Smooth muscle cell (in vitro differentiated cells): ENCODE measurements around the gene CARD19. TPM values are rescaled to one million over a fixed set of nuclear protein-coding genes. Genes with fewer than 3 reads are reported as not detected.

Source experiments
- DNase-seq: peaks from one replicate; lab custom pipeline; 2025; ENCODE audit not compliant: unreplicated experiment; lab: John Stamatoyannopoulos, UW
- H2AFZ ChIP-seq: fragments of 200-600 bp; sonication (generic); 2 replicates; pipeline ENCODE4 v1.6.0; 2016; ENCODE audit warnings: antibody characterized with exemption, low read depth, mild to moderate bottlenecking
- H3F3A ChIP-seq: fragments of 200-600 bp; sonication (generic); 2 replicates; pipeline ENCODE4 v1.6.0; 2017; ENCODE audit warnings: antibody characterized with exemption, low read depth
- H3K27ac ChIP-seq: fragments of 200-600 bp; sonication (generic); 2 replicates; pipeline ENCODE4 v1.5.1; 2016; ENCODE audit warnings: low read depth, mild to moderate bottlenecking
- H3K27me3 ChIP-seq: fragments of 200-600 bp; sonication (generic); 2 replicates; pipeline ENCODE4 v1.6.1; 2016; ENCODE audit warnings: low read depth, mild to moderate bottlenecking
- H3K36me3 ChIP-seq: fragments of 200-600 bp; sonication (generic); 2 replicates; pipeline ENCODE4 v1.5.1; 2016; ENCODE audit warnings: low read depth
- H3K4me1 ChIP-seq: fragments of 200-600 bp; sonication (generic); 2 replicates; pipeline ENCODE4 v1.5.1; 2016; ENCODE audit warnings: low read depth
- H3K4me2 ChIP-seq: fragments of 200-600 bp; sonication (generic); 2 replicates; pipeline ENCODE4 v1.6.0; 2016; ENCODE audit warnings: mild to moderate bottlenecking
- H3K4me3 ChIP-seq: fragments of 200-600 bp; sonication (generic); 2 replicates; pipeline ENCODE4 v1.5.1; 2016; ENCODE audit warnings: mild to moderate bottlenecking
- H3K79me2 ChIP-seq: fragments of 200-600 bp; sonication (generic); 2 replicates; pipeline ENCODE4 v1.6.0; 2016; ENCODE audit warnings: low read depth, mild to moderate bottlenecking
- H3K9ac ChIP-seq: fragments of 200-600 bp; sonication (generic); 2 replicates; pipeline ENCODE4 v1.6.0; 2016; ENCODE audit warnings: low read depth
- H3K9me3 ChIP-seq: fragments of 200-600 bp; sonication (generic); replicated peaks from 2 replicates; pipeline ENCODE4 v1.5.1; 2016; ENCODE audit warnings: low read depth
- H4K20me1 ChIP-seq: fragments of 200-600 bp; sonication (generic); 2 replicates; pipeline ENCODE4 v1.6.0; 2016; ENCODE audit warnings: low read depth
- WGBS: methylation state at CpG from one replicate; pipeline ENCODE4 v1.1.7; 2016; ENCODE audit warnings: low lambda C conversion rate; 5-methylcytosine and 5-hydroxymethylcytosine counted together
- polyA plus RNA-seq: library from polyadenylated mRNA; unstranded; fragments of >200 nt; fragmentation: Nextera tagmentation; extraction: Ambion mirVana; gene quantifications from 2 replicates; pipeline ENCODE4 v1.2.1, GENCODE V29; 2016
- total RNA-seq: library from RNA; depleted of rRNA; stranded (reverse); fragments of >200 nt; gene quantifications from 2 replicates; pipeline ENCODE4 v1.2.3, GENCODE V29; 2014
- TF ChIP-seq, protein P1 (sequence below): fragments of 200-600 bp; sonication (generic); IDR thresholded peaks from 2 replicates; pipeline ENCODE4 v1.5.1; 2017; ENCODE audit warnings: borderline replicate concordance, mild to moderate bottlenecking, antibody characterized with exemption; ENCODE audit not compliant: insufficient read depth, poor library complexity, severe bottlenecking

The CARD19 gene
- total and polyA plus RNA-seq, 2 experiments from 2014 or later, result 86.0 to 88.1 TPM

DNA sequence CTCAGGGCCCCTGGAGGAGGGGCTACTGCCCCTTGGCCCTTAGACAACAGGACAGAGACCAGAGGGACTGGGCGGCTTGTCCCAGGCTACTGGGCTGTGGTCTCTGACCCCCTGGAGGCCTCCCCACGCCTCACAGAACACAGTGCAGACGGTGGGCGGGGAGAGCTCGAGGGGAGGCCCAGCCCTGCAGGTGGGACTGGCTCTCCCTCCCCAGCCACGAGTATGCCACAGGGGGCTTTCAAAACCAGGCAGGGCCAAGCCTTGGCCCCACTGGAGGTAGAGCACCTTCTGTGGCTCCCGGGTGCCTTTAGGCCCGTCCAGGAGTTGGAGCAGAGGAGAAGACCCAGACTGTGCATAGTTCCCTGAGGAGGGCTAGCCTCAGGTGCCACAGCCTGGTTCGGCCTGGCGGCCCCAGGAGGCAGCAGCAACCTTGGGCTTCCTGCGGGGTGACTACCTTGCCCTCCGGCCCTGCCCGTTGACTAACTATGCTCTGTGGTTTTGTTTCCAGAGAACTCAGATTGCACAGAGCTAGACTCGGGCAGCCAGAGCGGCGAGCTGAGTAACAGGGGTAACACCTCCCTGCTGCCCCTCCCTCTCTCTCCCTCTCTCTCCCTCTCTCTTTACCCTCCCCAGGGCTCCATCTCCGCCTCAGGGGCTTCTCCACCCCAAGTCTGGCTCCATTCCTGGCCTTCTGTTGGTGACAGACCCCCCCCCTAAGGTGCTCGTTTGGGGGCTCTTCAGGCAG is 15.5 kb downstream of the CARD19 start:
- Histone ChIP-seq H3K4me3 (no peak overlapping the region), H3K27me3 (no peaks in the 10 kb centered on the region), H3K4me2 (no peak overlapping the region), H3K4me1 (no peaks in the 10 kb centered on the region), H3K79me2 (peaks cover 7% of the 10 kb centered on the region), H3K27ac (no peak overlapping the region), H3K9ac (no peak overlapping the region), H3K36me3 (no peaks in the 10 kb centered on the region), H3F3A (no peaks in the 10 kb centered on the region), H4K20me1 (peaks cover 52% of the 10 kb centered on the region), H2AFZ (no peak overlapping the region), H3K9me3 (no peaks in the 10 kb centered on the region)
- WGBS, result 89% methylated on average over 18 of the region's 18 CpGs
- no peak for DNase-seq
- TF ChIP-seq, protein P1, sequence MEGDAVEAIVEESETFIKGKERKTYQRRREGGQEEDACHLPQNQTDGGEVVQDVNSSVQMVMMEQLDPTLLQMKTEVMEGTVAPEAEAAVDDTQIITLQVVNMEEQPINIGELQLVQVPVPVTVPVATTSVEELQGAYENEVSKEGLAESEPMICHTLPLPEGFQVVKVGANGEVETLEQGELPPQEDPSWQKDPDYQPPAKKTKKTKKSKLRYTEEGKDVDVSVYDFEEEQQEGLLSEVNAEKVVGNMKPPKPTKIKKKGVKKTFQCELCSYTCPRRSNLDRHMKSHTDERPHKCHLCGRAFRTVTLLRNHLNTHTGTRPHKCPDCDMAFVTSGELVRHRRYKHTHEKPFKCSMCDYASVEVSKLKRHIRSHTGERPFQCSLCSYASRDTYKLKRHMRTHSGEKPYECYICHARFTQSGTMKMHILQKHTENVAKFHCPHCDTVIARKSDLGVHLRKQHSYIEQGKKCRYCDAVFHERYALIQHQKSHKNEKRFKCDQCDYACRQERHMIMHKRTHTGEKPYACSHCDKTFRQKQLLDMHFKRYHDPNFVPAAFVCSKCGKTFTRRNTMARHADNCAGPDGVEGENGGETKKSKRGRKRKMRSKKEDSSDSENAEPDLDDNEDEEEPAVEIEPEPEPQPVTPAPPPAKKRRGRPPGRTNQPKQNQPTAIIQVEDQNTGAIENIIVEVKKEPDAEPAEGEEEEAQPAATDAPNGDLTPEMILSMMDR, result no peak

DNA sequence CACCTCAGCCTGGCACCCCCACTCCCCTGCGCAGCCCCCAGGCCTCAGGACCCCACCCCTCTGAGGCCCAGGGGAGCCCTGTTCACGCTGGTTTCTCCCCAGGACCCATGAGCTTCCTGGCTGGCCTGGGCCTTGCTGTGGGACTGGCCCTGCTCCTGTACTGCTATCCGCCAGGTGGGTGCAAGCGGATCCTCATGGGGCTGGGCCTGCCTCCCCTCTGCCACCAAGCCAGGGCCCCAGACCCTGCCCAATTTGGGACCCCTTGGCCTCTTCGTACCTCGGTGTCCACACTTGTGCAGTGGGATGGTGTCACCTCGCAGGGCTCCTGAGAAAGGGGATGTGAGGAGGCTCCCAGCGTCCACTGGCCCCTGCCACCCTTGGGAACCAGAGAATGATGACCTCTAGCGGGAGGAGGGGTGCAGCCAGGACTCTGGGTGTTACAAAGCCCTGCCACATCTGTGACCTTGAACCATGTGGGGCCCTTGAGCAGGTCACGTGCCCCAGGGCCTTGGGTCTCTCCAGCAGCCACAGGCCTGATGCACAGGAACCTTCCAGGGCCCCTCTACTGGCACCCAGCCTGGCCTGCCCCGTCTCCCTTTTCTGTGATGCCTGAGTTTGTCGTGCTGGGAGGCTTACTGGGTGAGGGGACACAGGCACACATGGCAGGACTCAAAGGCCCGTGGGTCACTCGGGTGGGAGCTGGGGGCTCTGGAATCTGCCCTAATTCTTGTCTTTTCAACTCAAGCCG is 16.3 kb downstream of the CARD19 start:
- WGBS, result 92% methylated on average over 15 of the region's 15 CpGs
- Histone ChIP-seq H3K4me2 (no peak overlapping the region), H4K20me1 (peaks cover 45% of the 10 kb centered on the region), H3K9me3 (no peaks in the 10 kb centered on the region), H3K27me3 (no peaks in the 10 kb centered on the region), H3K79me2 (no peaks in the 10 kb centered on the region), H3K9ac (no peak overlapping the region), H3K27ac (no peak overlapping the region), H2AFZ (no peak overlapping the region), H3K4me1 (no peaks in the 10 kb centered on the region), H3F3A (no peaks in the 10 kb centered on the region), H3K4me3 (no peak overlapping the region), H3K36me3 (no peaks in the 10 kb centered on the region)
- DNase-seq, result no peak
- TF ChIP-seq, protein P1, result no peak

DNA sequence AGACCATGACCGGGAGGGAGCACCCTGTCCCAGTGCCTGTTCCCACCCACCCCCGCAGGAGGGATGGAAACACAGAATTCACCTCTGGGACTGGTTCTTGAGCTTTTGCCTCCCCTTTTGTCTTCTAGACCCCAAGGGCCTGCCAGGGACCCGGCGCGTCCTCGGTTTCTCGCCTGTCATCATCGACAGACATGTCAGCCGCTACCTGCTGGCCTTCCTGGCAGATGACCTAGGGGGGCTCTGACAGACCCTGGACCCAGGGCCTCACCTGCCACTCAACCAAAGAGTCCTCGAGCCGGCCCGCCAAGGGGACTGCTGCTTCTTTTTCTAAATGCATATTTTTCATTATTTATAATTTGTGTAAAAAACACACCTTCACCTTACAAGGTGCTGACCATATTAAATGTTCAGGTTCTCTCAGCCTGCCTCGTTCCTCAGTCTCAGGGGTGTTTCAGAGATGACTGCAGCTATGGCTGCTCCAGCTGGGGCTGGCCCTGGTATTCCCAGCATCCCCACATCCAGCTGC is 16.9 kb downstream of the CARD19 start:
- 95% methylated on average over 13 of the region's 13 CpGs for WGBS
- H3K4me3 ChIP-seq, result no peak overlapping the region
- H3K9me3 ChIP-seq, result no peaks in the 10 kb centered on the region
- no peak for DNase-seq
- no peak overlapping the region for H3K27ac ChIP-seq
- no peaks in the 10 kb centered on the region for H3K79me2 ChIP-seq
- no peak overlapping the region for H3K4me2 ChIP-seq
- no peak overlapping the region for H2AFZ ChIP-seq
- TF ChIP-seq, protein P1, result no peak
- H3K27me3 ChIP-seq, result no peaks in the 10 kb centered on the region
- H4K20me1 ChIP-seq, result peaks cover 38% of the 10 kb centered on the region
- H3K4me1 ChIP-seq, result no peaks in the 10 kb centered on the region
- H3K36me3 ChIP-seq, result no peaks in the 10 kb centered on the region
- H3F3A ChIP-seq, result no peaks in the 10 kb centered on the region
- no peak overlapping the region for H3K9ac ChIP-seq
